Bone marrow (tissue), 2 donors: ENCODE measurements around the gene CHKA.

Experiments used
- DNase-seq, 2 donors: peaks; one replicate each; lab custom pipeline; 2025; lab: John Stamatoyannopoulos, UW

The CHKA gene

DNA sequence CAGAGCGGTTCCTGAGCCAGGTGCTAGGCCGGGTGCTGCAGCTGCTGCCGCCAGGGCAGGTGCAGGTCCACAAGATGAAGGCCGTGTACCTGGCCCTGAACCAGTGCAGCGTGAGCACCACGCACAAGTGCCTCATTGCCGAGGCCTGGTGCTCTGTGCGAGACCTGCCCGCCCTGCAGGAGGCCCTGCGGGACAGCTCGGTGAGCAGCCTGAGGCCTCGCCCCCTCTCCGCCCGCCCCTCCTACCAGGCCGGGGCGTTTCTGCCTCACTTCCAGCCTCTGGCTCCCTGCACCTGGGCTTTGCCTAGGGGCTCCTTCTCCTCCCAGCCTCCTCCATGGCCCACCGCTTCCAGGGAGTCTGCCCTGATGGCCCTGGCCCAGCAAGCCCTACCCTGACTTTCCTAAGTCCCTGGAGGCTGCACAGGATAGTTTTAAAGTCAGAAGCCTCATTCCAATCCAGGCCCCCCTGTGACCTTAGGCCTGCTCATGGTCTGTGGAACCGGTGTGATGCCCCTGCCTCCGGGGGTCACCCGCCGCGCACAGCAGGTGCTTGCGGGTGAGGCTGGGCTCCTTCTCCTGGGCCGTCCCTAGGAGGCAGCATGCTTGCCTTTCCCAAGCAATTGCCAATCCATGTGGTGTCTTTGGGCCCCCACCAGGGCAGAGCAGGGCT, 76.9 kb downstream of the CHKA start:
- no peak for DNase-seq

- DNase-seq: no peak
Observed at GRCh38 chr11:68043349-68044144, 77.6 kb downstream of the CHKA start.

GRCh38 chr11:68043029-68043348, 78.2 kb downstream of the CHKA start:
- DNase-seq: no peak

DNA sequence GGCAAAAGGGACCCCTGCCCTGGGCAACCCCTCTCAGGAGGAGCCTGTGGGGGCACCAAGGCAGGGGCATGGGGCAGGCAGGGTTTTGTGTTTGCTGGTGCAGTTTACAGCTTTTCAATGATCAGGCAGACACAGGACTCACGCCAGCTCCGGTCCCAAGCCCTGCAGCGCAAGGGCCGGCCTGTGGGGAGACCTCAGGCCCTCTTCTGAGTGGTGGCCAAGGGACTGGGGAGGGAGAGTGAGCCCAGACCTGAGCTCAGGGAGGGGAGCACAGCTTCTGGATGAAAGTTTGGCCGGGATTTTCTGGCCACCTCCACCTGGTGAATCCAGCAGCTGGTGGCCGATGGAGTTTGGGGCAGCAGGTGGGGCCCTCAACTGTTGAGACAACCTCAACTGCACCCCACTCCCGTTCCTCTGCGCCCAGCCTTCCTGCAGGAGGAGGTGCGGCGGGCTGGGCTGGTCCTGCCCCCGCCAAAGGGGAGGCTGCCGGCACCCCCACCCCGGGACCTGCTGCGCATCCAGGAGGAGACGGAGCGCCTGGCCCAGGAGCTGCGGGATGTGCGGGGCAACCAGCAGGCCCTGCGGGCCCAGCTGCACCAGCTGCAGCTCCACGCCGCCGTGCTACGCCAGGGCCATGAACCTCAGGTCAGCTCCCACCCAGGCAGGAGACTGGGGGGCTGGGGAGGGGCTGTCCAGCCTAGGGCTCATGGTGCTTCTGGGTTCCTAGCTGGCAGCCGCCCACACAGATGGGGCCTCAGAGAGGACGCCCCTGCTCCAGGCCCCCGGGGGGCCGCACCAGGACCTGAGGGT, 78.8 kb downstream of the CHKA start:
- no peak for DNase-seq

- DNase-seq: no peak
Observed at GRCh38 chr11:68041617-68042218, 79.5 kb downstream of the CHKA start.

DNA sequence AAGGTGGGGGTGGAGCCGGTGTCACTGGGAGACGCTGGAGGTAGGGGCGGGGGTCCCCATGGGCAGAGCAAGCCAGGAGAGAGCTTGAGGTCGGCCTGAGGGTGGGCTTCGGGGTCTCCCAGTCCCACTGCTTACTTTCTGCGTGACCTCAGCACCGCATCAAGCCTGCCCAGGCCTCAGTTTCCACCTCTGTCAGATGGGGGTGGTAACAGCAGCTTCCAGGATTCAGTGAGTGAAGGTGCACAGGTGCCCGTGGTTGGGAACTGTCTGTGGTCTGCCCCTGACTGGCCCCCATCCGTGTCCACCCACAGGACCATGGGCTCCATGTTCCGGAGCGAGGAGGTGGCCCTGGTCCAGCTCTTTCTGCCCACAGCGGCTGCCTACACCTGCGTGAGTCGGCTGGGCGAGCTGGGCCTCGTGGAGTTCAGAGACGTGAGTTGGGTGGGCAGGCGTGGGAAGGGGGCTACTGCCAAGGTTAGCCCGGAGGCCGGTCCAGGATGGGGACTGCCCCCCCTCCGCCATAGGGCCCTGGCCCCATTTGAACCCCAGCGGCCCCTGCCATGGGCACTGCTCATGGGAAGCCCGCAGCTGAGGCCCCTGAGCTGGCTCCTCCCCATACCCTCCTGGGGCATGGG, 80.1 kb downstream of the CHKA start:
- DNase-seq: no peak

DNA sequence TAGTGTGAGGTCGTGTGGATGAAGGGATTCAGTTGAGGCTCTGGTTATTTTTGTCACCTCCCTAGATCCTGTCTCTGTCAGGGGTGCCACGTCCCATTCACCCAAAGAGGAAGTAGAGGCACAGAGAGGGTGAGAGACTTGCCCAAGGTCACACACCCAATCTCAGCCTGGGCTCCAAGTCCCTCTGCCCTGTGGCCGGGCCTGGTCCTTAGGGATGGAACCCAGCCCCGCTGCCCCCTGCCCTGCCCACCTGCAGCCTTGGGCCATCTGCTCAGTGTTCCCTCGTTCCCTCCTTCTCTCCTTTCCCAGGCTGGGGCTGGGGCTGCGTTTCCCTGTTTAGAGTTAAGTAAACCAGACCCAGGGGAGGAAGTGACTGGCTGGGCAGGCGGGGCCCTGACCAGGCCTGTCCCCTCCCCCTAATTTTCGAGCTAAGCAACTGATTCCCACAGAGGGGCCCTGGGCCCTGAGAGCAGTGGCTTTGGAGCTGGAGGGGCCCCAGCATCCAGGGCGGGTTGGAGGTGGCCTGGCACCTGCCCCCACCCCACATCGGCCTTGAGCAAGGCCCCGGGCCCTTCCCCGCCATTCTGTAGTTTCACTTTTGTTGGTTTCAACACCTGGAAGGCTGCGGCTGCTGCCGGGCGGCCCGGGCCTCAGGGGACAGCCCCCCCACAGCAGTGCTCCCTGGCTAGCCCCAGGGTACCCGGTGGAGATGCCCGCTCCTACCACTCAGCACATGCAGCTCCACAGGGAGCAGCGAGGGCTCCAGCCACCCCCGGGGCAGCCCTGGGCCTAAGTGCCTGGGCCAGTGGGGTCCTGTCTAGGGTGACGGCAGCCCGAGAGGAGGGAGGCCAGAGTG, 80.9 kb downstream of the CHKA start:
- peak; percentile 55 to 72 for DNase-seq

DNA sequence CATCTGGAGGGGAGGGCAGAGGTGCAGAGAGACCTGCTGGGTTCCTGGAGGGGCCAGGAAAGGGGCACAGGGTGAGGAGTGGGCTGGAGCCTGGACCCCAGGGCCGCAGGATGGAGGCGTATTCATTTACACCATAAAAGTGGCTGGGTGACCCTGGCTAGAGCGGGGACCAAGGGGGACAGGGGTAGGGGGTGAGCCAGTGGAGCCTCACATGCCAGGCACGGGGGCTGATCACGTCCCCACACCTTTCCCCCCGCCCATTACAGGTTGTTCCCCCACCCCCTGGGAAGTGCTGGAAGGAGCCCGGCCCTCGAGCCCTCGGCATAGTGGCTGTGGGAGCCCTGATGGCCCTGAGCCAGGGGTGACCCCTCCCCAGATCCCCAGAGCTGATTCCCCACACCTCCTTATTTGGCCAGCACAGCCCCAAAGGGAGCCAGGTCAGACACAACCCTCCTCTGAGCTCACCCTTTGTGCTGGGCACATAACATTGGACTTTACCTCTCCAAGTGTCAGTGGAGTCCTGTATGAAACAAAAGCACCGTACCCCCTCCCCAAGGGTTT, 81.6 kb downstream of the CHKA start:
- DNase-seq: peak in 1 of 2 donors; percentile 72

DNA sequence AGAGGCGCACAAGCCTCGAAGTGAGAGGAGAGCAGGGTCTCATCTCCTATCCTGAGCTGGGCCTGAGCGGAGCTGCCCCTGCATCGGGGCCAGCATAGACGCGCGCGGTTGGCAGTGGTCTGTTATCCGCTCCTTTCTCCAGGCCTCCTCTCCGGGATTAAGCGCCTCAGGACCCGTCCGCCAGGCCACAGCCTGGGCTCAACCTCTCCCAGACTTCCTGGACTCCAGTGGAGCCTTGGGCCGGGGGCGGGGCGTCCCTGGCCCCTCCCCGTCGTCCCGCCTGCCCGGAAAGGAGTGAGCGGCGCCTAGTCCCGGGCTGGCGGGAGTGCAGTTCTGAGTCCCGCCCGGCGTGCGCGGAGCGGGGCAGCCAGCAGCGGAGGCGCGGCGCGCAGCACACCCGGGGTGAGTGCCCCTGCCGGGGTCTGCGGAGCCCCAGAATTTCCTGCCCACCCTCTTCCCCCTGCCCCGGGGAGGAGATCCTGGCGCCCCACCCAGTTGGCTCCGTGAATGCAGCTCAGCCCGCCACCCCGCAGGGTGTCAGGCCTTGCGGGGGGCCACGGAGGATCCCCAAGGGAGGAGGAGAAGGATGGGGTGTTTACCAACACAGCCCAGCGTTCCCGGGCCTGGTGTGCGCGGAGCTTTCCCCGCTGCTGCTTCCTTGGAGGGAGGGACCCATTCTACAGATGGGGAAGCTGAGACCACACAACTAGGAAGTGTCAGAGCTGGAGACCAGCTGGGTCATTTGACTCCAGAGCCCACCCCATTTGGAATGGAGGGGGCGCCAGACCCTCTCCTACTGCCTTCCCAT, 82.3 kb downstream of the CHKA start, which contains the start of gene TCIRG1:
Gene TCIRG1, plus strand, starts transcription at position 308 of the 808 bp plus-strand sequence. CDS start 2,247 bp downstream, outside the sequence.
- DNase-seq: peak in 1 of 2 donors; percentile 33

- DNase-seq: no peak
Observed at GRCh38 chr11:68038226-68038717, 82.9 kb downstream of the CHKA start.

GRCh38 chr11:68037411-68038225, 83.6 kb downstream of the CHKA start:
- DNase-seq: no peak

GRCh38 chr11:68036717-68037239, 84.4 kb downstream of the CHKA start:
- DNase-seq: peak in 1 of 2 donors; percentile 66

DNA sequence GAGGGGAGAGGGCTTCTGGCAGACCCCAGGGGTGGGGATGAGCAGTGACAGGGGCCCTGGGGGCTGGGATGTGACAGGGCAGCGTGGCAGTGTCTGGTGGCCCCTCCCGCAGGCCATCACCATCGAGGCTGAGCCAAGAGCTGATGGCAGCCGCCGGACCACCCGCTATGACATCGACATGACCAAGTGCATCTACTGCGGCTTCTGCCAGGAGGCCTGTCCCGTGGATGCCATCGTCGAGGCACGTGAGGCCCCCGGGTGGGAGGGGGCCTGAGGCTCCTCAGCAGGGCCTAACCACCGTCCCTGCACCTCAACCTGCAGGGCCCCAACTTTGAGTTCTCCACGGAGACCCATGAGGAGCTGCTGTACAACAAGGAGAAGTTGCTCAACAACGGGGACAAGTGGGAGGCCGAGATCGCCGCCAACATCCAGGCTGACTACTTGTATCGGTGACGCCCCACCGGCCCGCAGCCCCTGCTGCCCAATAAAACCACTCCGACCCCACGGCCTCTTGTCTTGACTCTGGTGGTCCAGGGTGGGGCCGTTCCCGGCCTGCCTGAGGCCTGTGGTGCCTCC, 85.0 kb downstream of the CHKA start:
- no peak for DNase-seq

GRCh38 chr11:68035266-68035876, 85.8 kb downstream of the CHKA start:
- no peak for DNase-seq

- no peak for DNase-seq
Observed at GRCh38 chr11:68033708-68034045, 87.5 kb downstream of the CHKA start.

GRCh38 chr11:68032997-68033707, 88.0 kb downstream of the CHKA start:
- no peak for DNase-seq

DNA sequence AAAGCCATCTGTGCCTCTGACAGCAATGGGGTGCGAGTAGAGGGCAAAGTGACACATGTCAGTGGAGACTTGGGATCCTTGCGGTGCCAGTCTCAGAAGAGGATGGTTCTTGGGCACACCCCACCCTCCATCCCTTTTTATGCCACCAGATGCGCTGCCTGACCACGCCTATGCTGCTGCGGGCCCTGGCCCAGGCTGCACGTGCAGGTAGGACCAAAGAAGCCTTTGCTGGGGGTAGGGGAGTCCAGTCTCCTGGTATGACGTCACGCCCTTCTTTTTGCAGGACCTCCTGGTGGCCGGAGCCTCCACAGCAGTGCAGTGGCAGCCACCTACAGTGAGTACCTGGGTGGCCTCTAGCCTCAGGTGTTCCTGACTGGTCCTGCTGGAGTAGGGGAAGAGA, 89.2 kb downstream of the CHKA start:
- no peak for DNase-seq
